GM12878 (cell line): ENCODE results near the gene ZFYVE21. TPM values are rescaled to one million over a fixed set of nuclear protein-coding genes. Genes with fewer than 3 reads are reported as not detected.

ENCODE experiments used
- CEBPZ ChIP-seq: fragments of 150-350 bp; IDR thresholded peaks from 2 replicates; pipeline ENCODE4 v1.6.1; 2016; ENCODE audit warnings: low read depth, low read length
- EP300 ChIP-seq, 2 experiments: fragments of 150-350 bp in 1 of 2; IDR thresholded peaks; 2 replicates each; pipeline ENCODE4 v1.6.1; 2011 to 2012; ENCODE audit warnings: low read depth in 2 of 2, low read length in 2 of 2, borderline replicate concordance in 1 of 2, improper control_type of control experiment in 1 of 2, inconsistent platforms in 1 of 2; ENCODE audit not compliant: control insufficient read depth in 1 of 2
- IKZF1 ChIP-seq: fragments of 450-650 bp; conservative IDR thresholded peaks from 2 replicates; pipeline ENCODE4 v1.6.1; 2017; ENCODE audit warnings: antibody characterized with exemption, mild to moderate bottlenecking
- IRF3 ChIP-seq: fragments of 450-650 bp; IDR thresholded peaks from 2 replicates; pipeline ENCODE4 v1.6.1; 2014; ENCODE audit warnings: mild to moderate bottlenecking
- KLF5 ChIP-seq: fragments of 450-650 bp; IDR thresholded peaks from 2 replicates; pipeline ENCODE4 v1.6.1; 2014; ENCODE audit warnings: mild to moderate bottlenecking; ENCODE audit not compliant: partially characterized antibody
- MEF2B ChIP-seq: fragments of 450-650 bp; IDR thresholded peaks from 2 replicates; pipeline ENCODE4 v1.6.1; 2018; ENCODE audit warnings: mild to moderate bottlenecking, moderate library complexity; ENCODE audit not compliant: partially characterized antibody, poor library complexity, severe bottlenecking
- MYB ChIP-seq: fragments of 150-350 bp; IDR thresholded peaks from 2 replicates; pipeline ENCODE4 v1.6.1; 2014; ENCODE audit warnings: mild to moderate bottlenecking, low read depth, low read length, borderline replicate concordance
- PAX5 ChIP-seq: IDR thresholded peaks from 2 replicates; pipeline ENCODE4 v1.6.1; 2011; ENCODE audit warnings: low read depth, low read length, borderline replicate concordance
- PBX3 ChIP-seq: IDR thresholded peaks from 2 replicates; pipeline ENCODE4 v1.6.1; 2011; ENCODE audit warnings: mild to moderate bottlenecking, low read depth, low read length, moderate library complexity; ENCODE audit not compliant: insufficient replicate concordance
- RCOR1 ChIP-seq: conservative IDR thresholded peaks from 2 replicates; pipeline ENCODE4 v1.6.1; 2012; ENCODE audit warnings: low read depth, low read length, improper control_type of control experiment
- REST ChIP-seq: IDR thresholded peaks from 2 replicates; pipeline ENCODE4 v1.6.1; 2012; ENCODE audit warnings: mild to moderate bottlenecking, low read depth, low read length
- SIN3A ChIP-seq: IDR thresholded peaks from 2 replicates; pipeline ENCODE4 v1.6.1; 2012; ENCODE audit warnings: low read depth, low read length, improper control_type of control experiment
- SREBF2 ChIP-seq: IDR thresholded peaks from 2 replicates; pipeline ENCODE4 v1.6.1; 2012; ENCODE audit warnings: mild to moderate bottlenecking, low read length
- TCF12 ChIP-seq: IDR thresholded peaks from 2 replicates; pipeline ENCODE4 v1.6.1; 2011; ENCODE audit warnings: low read depth, mild to moderate bottlenecking, low read length
- TCF3 ChIP-seq: IDR thresholded peaks from 2 replicates; pipeline ENCODE4 v1.6.1; 2012; ENCODE audit warnings: low read depth, mild to moderate bottlenecking, low read length, borderline replicate concordance; ENCODE audit not compliant: insufficient read depth
- USF2 ChIP-seq: IDR thresholded peaks from 2 replicates; pipeline ENCODE4 v1.6.1; 2011; ENCODE audit warnings: low read depth, low read length, improper control_type of control experiment, borderline replicate concordance
- ZNF24 ChIP-seq: fragments of 450-650 bp; IDR thresholded peaks from 2 replicates; pipeline ENCODE4 v1.6.1; 2017; ENCODE audit warnings: antibody characterized with exemption, mild to moderate bottlenecking
- ZNF622 ChIP-seq: fragments of 450-650 bp; IDR thresholded peaks from 2 replicates; pipeline ENCODE4 v1.6.1; 2017; ENCODE audit warnings: mild to moderate bottlenecking, inconsistent platforms
- polyA plus RNA-seq, 11 experiments: library from polyadenylated mRNA; depleted of rRNA in 4 of 11; unstranded in 6 of 11; stranded (reverse) in 5 of 11; fragments of >200 nt; fragmentation: Nextera tagmentation in 4 of 11; fragmentation: Illumina TruSeq in 1 of 11; extraction: Ambion mirVana in 4 of 11; extraction: Trizol in 1 of 11; gene quantifications; 1 replicate in 1 of 11; 2 replicates in 10 of 11; pipeline versions ENCODE4 v1.2.1 to v1.2.3, GENCODE V29; 2011 to 2016; ENCODE audit warnings: inconsistent platforms in 2 of 11, missing spikeins in 2 of 11, low read depth in 1 of 11
- total RNA-seq, 4 experiments: library from RNA; depleted of rRNA in 3 of 4; stranded (reverse); fragments of >200 nt in 3 of 4; fragmentation: Illumina TruSeq in 1 of 4; extraction: Trizol in 1 of 4; gene quantifications; 2 replicates each; pipeline versions ENCODE4 v1.2.1 to v1.2.3, GENCODE V29; 2013 to 2021

The ZFYVE21 gene
- total and polyA plus RNA-seq, 10 of the 15 experiments (the other 5 are each of a cell fraction or from before 2014, with no cell fraction given), result 0.79 to 21.7 (median 13.8) TPM

GRCh38 chr14:103715052-103716000 lies at the start of gene ZFYVE21, which contains the start of gene XRCC3 (continued):
- no peak for TF ChIP-seq MEF2B
- TF ChIP-seq SIN3A, result peak; percentile 86; the same call in 1 of the 2 replicates
- peak; percentile 88 for TF ChIP-seq PBX3
- TF ChIP-seq IRF3, result peak; percentile 99
- no peak for TF ChIP-seq MYB
- no peak for TF ChIP-seq TCF3
- TF ChIP-seq ZNF24, result no peak
- TF ChIP-seq TCF12, result peak; percentile 60; the same call in 1 of the 2 replicates
- TF ChIP-seq RCOR1, result no peak
- peak; percentile 46; the same call in 1 of the 2 replicates for TF ChIP-seq USF2
- peak; percentile 93 for TF ChIP-seq CEBPZ
- TF ChIP-seq IKZF1, result peak; percentile 56
- TF ChIP-seq KLF5, result peak; percentile 90
- TF ChIP-seq EP300 (IDR thresholded peaks at IDR 0.05; ENCODE audit: borderline replicate concordance in 1 of 2, control insufficient read depth in 1 of 2, low read depth in 2 of 2, low read length in 2 of 2), result no peak
- TF ChIP-seq REST, result no peak
- no peak for TF ChIP-seq ZNF622
- TF ChIP-seq SREBF2, result no peak
- TF ChIP-seq PAX5, result no peak
